ENCODE data around the gene CMTM3.
"Not testable (repeated sequence)": the region's sequence is repeated elsewhere in the genome, so short reads cannot be mapped to it uniquely, and the experiment has no call there.

Gene CMTM3, protein sequence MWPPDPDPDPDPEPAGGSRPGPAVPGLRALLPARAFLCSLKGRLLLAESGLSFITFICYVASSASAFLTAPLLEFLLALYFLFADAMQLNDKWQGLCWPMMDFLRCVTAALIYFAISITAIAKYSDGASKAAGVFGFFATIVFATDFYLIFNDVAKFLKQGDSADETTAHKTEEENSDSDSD

DNA sequence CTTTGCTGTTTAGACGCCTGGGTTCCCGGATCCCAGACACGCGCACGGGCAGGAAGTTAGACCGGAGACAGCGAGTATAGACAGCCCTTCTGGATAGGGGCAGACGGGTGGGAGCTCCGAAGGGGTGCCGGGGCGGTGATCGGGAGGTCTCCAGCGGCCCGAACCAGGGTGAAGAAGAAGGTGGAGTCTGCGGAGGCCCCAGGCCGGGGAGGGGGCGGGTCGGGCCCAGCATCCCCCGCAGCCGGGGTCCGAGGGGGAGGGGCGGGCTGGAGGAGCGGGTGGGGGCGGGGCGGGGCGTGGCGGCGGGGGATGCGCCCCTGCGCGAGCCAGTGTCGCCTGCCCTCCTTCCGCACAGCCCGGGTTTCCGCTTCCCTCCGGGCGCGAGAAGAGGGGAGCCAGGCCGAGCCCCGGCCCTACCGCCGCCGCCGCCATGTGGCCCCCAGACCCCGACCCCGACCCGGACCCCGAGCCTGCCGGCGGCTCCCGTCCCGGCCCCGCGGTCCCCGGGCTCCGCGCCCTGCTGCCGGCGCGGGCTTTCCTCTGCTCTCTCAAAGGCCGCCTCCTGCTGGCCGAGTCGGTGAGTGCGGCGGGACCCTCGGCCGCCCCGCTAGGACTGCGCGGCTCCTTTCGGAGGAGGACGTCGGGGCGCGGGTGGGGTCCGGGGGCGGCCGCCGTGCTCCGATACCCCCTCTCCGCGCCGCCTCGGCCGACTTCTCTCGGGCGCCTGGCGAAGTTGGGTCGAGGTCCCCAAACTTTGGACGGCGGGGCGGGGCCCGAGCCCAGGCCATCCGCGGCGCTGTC is at the start of gene CMTM3:
Gene CMTM3, plus strand, starts transcription at position 329 of the 801 bp plus-strand sequence. Its CDS starts 102 bp downstream, at position 431.
- H3K4me3 ChIP-seq (ENCODE audit: low read depth, low read length) = peak within 1 kb of the TSS; percentile 62

DNA sequence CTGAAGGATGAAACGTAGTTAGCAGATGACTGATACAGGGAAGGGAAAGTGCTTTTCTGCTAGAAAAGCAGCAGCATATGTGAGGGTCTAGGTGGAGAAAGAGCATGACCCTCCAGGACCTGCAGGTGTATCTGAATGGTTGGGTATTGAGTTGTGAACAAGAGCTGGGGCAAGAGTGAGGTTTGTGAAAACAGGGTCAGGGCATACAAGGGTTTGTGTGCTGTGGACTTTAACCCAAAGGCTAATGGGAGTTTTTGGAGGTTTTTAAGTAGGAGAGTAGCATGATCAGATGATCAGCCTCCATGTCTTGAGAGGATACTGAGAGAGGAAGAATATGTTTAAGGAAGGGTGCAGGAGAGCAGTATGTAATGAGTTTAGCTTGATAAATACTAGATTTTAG is 44.4 kb upstream of the CMTM3 start:
- H3K4me3 ChIP-seq (ENCODE audit: low read depth, low read length) = no peak overlapping the region

DNA sequence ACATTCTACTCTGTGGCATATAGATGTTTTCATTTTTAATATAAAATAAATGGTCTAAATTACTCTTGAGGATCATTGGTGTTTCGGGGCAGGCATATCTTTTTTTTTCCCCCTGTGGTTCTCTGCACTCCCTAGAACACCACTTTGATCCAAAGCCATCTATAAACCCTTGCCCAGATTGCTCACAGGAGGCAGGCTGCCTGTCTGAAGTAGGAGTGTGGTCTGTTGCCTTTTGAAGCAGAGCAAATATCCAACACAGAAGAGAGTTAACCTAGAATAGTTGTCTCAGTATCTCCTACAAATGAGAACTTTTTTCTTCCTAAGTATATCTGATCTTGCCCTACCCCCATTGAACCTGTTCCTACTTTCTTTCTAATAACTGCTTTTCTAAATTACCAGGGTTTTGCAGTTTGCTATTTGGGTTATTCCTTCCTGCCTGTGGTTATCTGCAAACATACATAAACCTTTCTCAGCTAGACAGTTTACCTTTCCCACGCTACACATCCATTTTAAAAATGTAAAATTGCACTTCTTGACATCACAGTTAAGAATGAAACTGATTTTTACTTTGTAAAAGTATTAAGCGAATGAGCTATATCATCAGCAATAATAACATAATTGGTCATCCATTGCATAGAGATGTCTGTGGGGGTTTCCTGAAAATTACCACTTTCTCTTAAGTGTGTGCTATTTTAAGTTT is 43.0 kb upstream of the CMTM3 start:
- no peak overlapping the region for H3K4me3 ChIP-seq (ENCODE audit: low read depth, low read length)

DNA sequence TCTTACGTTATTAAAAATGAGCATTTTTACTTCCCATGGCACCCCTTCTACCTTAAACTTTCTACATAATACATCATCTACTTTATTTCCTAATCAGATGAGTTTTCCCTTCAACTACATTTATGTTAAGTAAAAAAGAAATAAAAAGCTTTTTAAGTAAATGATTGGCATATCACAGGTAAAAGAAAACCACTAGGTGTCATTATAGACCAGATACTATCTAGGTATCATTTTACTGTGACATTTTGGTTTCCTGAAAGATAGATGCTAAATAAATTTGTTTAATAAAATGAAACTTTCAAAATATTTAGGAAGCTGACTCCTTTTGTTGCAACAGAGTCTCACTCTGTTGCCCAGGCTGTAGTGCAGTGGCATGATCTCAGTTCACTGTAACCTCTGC is 42.1 kb upstream of the CMTM3 start:
- H3K4me3 ChIP-seq (ENCODE audit: low read depth, low read length) = no peak overlapping the region

DNA sequence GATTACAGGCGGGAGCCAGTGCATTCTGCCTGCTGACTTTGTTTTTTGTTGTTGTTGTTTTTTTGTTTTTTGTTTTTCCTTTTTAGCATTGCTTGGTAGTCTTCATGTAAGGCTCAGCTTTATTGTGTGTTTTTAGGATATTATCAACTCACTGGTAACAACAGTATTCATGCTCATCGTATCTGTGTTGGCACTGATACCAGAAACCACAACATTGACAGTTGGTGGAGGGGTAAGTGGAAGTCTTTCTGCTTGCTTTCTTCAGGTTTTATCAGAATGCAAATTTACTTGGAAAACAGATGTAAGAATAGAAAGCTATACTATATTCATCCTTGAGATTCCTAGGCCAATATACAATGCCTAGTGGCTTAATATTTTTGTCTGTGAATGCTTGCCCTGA is 41.5 kb upstream of the CMTM3 start:
- H3K4me3 ChIP-seq (ENCODE audit: low read depth, low read length) = no peak overlapping the region

DNA sequence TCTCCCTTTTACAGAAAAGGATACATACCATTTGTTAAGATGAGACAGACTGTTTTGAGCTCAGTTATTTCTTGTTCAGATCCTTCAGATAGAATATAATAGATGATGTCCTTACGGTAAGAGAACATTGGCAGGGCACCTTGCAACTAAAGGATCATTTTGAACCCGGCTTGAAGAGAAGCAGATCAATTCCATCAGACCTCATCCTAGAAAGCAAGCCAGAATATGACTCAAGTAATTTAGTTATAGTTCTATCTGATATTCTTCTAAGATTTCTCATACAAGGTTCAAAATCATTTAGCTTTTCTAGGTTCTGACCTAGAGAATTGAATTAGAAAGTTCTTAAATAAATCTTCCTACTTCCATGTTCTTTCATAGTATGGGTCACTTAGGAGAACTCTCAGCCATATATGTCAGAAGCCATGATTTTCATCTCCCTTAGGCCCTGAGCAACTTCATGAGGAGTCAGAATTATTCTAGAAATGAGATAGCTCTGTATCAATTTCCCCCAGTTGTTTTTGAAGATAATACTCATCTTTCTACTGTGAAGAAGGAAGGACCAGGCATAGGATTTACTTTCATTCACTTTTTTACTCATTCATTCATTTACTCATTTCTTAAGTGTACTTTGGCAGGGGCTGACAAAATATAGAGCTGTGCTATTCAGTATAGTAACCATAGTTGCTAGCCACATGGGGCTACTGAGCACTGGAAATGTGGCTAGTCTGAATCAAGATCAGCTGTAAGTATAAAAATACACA is 40.8 kb upstream of the CMTM3 start:
- no peak overlapping the region for H3K4me3 ChIP-seq (ENCODE audit: low read depth, low read length)

DNA sequence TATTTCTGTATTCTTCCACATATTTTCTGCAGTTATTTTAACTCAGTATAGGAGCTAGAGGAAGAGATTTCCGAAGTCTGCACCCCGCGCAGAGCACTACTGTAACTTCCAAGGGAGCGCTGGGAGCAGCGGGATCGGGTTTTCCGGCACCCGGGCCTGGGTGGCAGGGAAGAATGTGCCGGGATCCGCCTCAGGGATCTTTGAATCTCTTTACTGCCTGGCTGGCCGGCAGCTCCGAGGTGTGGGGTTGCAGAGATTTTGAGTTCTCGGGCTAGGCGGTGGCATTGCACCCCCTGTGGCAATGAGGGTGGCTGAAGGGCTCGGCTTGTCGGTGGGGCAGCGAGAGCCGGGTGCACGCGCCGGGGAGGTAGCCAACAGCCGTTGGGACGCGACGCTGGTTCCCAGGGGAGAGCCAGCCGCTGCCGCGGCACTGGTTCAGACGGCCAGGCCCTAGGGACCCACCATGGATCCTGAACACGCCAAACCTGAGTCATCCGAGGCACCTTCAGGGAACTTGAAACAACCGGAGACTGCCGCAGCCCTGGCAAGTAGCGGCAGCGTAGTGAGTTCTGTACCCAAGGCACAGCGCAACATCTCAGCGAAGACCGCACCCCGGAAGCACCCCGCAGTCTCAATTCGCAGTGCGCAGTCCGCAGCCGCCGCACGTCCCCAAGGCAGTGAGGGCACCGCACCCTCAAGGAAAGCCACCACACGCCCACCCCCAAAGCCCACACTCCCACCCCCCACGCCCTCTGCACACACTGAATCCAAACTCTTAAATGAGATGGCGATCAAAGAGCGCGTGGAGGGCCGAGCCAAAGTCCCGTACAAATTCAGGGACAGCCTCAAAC is 38.2 kb upstream of the CMTM3 start, which contains the start of gene CMTM1:
Gene CMTM1, plus strand, starts transcription at position 389 of the 851 bp plus-strand sequence. Its CDS starts 75 bp downstream, at position 464.
- H3K4me3 ChIP-seq (ENCODE audit: low read depth, low read length) = no peak within 1 kb of the TSS

DNA sequence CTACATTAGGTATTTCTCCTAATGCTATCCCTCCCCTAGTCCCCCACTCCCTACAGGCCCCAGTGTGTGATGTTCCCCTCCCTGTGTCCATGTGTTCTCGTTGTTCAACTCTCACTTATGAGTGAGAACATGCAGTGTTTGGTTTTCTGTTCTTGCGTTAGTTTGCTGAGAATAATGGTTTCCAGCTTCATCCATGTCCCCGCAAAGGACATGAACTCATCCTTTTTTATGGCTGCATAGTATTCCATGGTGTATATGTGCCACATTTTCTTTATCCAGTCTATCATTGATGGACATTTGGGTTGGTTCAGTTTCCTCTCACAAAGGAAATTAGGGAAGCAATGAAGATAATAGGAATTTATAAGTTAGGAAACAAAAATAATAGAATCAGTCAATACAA is 37.2 kb upstream of the CMTM3 start:
- H3K4me3 ChIP-seq (ENCODE audit: low read depth, low read length) = not testable (repeated sequence)

DNA sequence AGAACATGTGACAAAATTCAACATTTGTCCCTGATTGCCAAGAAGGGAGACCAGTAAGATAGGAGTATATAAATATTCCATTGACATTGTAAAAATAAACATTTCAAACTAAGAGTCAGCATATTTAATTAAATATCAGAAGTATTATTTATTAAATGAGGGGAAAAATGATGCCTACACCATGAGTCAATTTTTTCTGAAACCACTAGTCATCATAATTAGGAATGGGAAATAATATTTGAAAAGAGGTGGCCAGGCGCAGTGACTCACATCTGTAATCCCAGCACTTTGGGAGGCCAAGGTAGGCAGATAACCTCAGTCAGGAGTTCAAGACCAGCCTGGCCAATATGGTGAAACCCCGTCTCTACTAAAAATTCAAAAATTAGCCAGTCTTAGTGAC is 36.1 kb upstream of the CMTM3 start:
- H3K4me3 ChIP-seq (ENCODE audit: low read depth, low read length) = no peak overlapping the region

DNA sequence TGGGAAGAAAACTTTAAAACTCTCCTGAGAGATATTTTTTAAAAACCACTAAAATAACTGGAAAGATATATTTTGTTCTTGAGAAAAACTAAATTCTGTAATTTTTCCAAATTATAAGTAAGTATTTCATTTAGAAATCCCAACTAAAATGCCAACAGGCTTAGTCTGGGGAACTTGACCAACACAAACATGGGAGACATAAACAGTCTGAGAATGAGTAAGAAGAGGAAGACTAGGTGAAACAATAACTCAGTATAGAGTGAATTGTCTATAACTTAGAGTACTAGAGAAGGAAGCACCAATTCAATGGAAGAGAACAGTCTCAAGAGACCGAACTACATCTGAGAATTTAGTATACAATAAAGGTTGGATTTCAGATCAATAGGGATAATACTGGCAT is 35.4 kb upstream of the CMTM3 start:
- no peak overlapping the region for H3K4me3 ChIP-seq (ENCODE audit: low read depth, low read length)

DNA sequence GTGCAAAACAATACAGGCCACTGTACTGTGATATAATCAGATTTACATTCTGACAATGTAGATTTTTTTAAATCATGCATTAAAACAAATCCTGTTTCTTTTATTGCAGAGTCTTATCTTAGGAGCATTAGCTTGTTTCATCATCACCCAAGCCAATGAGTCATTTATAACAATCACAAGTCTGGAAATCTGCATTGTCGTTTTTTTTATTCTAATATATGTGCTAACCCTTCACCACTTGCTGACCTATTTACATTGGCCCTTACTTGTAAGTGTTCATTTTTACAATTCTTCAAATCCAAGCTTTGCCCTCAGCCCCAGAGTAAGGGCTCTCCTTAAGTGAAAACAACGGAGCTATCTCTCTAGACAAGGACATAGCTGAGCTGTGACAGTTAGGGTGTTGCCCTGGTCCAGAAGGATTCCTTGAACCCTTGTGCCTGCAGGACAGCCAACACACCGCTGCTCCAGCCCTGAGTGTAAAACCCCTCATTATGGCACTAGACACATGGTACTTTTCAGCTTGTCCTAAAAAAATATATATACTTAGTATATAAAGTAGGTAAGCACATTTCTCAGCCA is 34.6 kb upstream of the CMTM3 start:
- H3K4me3 ChIP-seq (ENCODE audit: low read depth, low read length) = no peak overlapping the region

DNA sequence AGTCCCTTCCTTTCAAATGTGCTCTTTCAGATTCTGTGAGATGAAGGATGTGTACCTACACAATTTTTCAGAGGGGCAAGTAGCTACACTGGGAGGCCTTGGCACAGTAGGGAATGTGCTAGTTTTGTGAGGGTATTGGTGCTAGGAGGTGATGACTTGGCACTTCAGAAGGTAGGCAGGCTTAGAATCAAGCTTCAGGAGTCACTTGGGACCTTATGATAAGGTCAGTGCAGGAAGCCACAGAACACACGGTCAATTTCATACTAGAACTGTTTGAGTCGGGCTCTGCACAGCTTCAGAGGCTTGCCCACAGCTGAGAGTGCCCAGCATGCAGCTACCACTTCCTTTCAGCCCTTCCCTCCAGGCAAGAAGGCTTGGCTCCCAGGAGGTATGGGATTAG is 32.1 kb upstream of the CMTM3 start:
- no peak overlapping the region for H3K4me3 ChIP-seq (ENCODE audit: low read depth, low read length)

DNA sequence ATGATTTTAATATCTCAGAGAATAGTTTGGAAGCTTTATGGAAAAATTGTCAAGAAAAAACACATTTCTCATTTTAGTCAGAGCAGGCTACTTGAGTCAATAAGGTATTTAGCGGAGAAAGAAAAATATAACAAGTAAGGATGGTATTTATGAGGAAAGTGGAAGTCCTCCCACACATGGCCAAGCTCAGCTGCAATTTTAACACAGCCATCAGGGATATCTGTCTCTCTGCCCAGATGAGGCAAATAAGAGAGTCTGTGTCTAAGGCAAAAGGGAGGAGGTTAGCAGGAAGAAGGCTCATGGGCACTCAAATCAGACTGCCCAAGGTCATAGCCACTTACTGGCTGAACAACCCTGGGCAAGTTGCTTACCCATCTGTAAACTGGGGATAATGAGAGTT is 30.4 kb upstream of the CMTM3 start:
- H3K4me3 ChIP-seq (ENCODE audit: low read depth, low read length) = no peak overlapping the region

DNA sequence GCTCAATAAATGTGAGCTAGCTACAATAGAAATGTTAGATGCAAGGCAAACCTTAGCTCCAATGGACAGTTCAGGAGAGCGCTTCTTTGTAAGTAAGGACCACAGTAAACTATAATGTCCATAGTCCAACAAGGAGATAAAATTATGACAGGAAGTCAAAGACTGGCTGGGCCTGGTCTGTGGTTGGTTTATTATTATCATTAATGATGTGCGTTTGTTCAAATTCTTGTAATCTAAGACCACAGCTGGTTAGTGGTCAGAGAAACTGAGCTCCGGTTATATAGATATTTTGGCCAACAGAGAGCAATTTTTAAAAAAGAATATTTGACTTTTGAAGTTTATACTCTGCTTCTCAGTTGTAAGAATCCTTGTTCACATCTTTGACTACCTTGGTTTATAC is 30.0 kb upstream of the CMTM3 start:
- H3K4me3 ChIP-seq (ENCODE audit: low read depth, low read length) = no peak overlapping the region

DNA sequence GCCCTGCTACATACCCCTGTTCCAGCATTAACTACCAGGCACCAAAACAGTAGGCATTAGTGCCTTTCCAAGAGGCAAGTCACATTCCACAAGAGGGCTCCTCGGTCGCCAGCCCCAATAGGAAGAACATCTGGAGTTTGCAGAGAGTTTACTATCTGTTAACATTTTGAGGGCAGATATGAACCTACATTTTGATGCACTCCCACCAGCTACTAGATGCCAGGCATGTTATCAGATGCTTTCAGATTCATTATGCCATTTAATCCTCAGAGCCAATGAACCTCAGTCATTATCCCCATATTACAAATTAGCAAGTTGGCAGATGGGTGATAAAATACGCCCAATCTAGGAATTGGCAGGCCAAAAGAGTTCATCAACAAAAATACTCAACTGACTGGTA is 29.4 kb upstream of the CMTM3 start:
- no peak overlapping the region for H3K4me3 ChIP-seq (ENCODE audit: low read depth, low read length)

DNA sequence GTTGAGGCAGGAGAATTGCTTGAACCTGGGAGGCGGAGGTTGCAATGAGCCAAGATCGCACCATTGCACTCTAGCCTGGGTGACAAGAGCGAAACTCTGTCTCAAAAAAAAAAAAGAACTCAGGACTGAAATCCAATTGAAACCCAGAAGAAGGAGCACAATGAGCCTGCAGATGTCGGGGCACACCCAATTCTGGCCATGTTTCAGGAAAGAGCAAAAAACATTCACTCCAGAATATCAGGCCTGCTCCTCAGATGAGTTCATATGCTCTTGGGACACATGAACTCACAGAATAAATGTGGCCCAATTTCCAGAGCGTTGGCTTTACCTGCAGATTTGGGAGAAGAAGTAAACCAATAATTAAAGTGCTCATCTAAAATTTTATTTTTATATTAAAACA is 28.2 kb upstream of the CMTM3 start:
- no peak overlapping the region for H3K4me3 ChIP-seq (ENCODE audit: low read depth, low read length)

DNA sequence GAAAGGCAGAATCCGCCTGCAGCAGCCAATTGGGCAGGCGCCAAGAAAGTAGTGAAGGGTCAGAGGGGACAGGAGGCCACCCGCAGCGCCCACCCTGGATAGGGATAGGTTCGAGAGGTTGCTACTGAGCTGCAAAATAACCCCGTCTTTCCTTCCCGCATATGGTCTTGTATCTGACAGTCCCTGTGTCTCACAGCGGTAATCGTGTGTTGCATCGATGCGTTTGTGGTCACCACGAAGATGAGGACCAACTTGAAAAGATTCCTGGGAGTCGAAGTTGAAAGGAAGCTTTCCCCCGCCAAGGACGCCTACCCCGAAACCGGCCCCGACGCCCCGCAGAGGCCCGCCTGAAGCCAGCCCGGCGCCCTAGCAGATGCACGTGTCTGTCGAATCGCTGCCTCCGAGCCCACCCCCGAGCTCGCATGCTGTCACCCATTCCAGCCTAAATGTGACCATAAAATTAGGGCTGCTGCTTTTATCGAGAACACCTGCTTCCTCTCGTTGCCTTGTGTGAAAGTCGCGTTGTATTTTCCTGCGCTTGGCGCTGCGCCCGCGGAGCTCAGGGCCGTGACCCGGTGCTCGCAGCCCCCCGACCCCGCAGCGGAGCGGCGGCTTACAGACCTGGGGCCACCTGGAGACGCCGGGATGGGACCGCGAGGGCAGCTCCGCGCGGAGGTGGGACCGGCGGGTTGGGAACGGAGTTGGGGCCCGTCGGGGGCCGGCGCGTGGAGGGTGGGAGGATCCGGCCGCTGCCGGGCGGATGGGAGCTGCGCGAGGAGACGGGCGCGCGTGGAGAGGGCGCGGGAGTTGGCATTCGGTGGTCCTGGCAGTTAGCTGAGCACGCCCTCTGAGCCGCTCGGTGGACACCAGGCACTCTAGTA is 25.6 kb upstream of the CMTM3 start, which contains the start of gene CMTM2:
Gene CMTM2, plus strand, starts transcription at position 813 of the 881 bp plus-strand sequence. CDS start 145 bp downstream, outside the sequence.
- H3K4me3 ChIP-seq (ENCODE audit: low read depth, low read length) = no peak within 1 kb of the TSS

DNA sequence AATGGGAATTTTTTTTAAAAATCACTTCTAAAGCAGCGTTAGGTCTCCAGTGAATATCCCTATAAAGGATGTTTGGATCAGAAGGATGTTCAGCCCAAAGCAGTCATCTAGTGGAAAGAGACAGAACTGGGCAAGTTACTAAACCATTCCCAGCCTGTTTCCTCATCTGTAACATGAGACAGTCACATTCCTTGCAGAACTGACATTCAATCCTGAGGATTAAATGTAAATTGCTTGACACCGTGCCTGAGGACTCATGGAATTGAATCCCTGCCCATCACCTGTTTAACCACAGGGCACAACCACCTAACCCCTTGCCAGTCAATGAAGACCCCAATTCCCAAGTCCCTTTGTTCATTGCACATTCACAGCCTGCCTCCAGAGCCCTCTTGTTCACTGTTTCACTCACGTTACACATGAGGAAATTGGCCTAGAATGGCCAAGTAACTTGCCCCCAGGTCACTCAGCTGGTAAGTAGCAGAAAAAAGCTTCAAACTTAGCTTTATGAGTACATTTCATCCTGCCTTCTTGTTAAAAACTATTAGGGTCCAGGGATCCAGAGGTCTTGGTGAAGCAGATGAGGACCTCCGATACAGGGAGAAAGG is 23.8 kb upstream of the CMTM3 start:
- H3K4me3 ChIP-seq (ENCODE audit: low read depth, low read length) = no peak overlapping the region
